Activated CD8-positive, alpha-beta memory T cell treated with anti-CD3 and anti-CD28 coated beads for 1 hour (primary cell): ENCODE measurements around the gene ANGEL2.
"Not testable (repeated sequence)": the region's sequence is repeated elsewhere in the genome, so short reads cannot be mapped to it uniquely, and the experiment has no call there.

Experiments
- DNase-seq, 2 donors: peaks; one replicate each; pipeline ENCODE4 v3.0.0-alpha.2; 2020; ENCODE audit warnings: low read depth in 1 of 2; ENCODE audit errors: extremely low read depth in 1 of 2

The ANGEL2 gene, protein sequence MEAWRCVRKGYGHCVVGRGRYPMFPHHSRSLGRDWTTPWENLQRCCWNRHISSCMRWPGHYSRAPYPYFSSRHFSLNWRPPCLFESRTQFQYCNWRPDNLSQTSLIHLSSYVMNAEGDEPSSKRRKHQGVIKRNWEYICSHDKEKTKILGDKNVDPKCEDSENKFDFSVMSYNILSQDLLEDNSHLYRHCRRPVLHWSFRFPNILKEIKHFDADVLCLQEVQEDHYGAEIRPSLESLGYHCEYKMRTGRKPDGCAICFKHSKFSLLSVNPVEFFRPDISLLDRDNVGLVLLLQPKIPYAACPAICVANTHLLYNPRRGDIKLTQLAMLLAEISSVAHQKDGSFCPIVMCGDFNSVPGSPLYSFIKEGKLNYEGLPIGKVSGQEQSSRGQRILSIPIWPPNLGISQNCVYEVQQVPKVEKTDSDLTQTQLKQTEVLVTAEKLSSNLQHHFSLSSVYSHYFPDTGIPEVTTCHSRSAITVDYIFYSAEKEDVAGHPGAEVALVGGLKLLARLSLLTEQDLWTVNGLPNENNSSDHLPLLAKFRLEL

DNA sequence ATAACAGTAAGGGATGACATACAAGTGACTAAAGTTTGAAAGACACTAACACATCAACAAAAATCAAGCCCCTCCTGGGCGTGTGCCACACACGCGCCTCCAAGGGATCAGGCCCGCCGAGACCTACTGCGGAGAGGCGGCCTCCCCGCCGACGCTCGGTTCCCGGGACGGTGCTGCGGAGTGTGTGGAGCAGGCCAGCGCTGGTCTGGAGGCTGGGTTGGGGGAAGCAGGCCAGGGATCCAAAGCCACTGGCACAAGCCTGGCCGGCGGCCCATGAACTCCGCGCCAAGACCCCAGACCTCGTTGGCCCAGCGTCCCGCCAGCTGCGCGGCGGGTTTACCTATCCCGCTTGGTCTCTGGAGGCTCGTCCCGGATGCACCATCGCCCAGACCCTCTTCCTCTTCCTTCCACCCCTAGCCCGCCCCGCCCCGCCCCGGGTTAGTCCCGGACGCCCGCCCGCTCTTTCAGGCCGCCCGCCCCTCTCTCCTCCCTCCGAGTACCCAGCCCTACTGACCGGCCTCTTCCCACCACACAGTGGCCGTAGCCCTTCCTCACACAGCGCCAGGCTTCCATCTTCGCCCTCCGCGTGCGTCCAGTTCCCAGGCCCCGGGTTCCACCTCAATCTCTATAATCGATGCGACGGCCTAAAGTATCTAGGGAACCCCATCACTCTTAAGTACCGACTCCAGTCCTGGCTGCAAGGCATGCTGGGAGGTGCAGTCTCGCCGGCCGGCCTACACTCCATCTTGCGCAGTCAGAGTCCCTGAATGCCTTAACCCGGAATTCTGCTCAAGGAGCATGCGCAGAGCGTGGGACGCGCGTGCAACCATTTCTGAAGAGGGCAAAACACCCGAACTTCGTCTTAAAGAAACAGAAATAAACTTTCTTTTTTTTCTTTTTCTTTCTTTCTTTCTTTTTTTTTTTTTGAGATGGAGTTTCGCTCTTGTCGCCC lies at the start of gene ANGEL2:
Gene ANGEL2 (minus strand): TSS at position 769 of the 952 bp plus-strand sequence. CDS start 196 bp downstream, at position 573.
- DNase-seq = peak; percentile 84 to 89

DNA sequence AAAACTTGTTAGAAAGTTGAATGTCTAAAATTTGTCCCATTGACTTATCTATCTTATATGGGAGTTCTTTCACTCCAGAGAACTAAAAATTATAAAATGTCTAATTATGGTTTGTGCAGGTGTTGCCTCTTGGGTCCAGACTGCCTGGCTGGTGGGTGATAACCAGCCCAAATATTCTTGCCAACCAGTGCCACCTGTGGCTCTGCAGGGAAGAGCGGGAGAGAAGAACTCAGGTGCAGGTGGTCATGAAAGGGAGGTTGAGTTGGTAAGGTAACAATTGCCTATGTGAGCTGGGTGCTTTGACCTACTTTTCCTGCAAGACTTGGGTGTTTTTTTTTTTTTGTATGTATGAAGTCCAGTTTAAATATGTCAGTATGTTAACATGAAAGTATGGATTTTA lies 45.6 kb upstream of the ANGEL2 start:
- DNase-seq = no peak

DNA sequence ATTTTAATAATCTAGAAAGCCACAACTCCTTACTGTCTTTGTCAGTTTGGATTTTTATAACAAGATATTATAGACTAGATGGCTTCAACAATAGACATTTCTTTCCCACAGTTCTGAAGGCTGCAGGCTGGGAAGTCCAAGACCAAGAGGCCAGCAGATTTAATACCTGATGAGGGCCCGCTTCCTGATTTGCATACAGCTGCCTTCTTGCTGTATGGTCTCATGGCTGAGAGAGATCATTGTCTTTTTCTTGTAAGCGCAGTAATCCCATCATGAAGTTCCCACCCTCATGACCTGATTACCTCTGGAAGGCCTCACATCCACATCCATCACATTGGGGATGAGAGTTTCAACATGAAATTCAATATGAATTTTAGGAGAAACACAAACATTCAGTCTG lies 45.2 kb upstream of the ANGEL2 start:
- no peak for DNase-seq

DNA sequence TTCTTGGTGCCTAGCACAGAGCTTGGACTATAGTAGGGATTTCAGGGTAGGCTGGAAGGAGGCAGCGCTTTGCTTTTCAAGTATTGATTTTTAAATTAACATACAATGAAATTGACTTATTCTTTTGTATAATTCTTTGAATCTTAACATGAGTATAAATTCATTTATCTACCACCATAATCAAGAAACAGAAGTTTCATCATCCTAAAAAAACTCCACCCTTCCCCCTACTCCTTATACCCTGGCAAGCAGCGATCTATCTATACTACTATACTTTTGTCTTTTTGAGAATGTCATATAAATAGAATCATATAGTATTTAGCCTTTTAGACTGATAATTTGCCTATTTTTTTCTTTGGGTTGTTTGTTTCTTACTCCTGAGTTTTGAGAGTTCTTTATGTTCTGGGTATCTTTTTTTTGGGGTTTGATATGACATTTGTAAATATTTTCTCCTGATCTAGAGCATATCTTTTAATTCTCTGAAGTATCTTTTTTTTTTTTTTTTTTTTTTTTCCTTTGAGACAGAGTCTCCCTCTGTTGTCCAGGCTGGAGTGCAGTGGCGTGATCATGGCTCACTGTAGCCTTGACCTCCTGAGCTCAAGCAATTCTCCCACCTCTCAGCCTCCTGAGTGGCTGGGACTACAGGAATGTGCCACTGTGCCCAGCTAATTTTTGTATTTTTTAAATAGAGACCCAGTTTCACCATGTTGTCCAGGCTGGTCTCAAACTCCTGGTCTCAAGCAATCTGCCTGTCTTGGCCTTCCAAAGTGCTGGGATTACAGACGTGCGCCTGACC lies 41.8 kb upstream of the ANGEL2 start:
- DNase-seq = no peak

DNA sequence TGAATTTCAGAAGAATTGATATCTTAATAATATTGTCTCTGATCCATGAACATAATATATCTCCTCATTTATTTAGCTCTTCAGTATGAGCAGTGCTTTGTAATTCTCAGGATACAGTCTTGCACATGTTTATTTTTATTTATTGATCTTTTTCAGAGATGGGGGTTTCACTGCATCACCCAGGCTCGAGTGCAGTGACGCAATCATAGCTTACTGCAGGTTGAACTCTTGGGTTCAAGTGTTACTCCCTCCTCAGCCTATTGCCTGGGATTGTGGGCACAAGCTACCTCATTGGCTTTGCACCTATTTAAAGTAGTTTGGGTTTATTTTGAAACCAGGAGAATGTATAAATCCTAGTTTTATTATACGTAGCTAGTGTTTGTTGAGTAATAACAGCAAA lies 40.1 kb upstream of the ANGEL2 start:
- no peak for DNase-seq

DNA sequence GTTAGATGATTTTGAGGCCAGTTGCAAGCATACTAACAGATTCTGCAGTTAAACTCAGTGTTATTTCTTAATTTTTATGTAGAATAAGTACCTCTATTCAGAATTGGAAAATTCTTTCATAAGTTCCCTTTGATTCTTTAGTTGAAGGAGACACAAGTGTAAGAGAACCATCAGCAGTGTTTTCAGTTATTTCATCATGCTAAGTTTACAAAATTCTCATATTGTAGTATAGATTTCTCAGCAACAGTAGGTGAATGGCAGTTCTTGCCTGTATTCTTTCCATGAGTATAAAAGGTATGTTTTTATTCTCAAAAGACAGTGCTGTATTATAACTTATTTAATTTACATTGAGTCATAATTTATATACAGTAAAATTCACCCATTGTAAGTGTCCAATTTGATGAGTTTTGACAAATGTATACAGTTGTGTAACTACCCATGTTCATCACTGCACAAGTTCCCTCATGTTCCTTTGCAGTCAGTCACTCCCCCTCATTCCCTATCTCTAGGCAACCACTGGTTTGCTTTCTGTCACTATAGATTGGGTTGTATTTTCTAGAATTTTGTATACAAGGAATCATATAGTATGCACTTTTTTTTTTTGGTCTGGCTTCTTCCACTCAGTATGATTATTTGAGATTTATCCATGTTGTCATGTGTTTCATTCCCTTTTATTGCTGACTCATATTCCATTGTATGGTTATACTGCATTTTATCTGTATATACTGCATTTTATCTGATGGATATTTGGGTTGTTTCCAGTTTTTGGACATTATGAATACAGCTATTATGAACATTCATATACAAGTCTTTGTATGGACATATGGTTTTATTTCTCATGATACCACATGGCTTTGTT lies 39.3 kb upstream of the ANGEL2 start:
- DNase-seq = no peak

DNA sequence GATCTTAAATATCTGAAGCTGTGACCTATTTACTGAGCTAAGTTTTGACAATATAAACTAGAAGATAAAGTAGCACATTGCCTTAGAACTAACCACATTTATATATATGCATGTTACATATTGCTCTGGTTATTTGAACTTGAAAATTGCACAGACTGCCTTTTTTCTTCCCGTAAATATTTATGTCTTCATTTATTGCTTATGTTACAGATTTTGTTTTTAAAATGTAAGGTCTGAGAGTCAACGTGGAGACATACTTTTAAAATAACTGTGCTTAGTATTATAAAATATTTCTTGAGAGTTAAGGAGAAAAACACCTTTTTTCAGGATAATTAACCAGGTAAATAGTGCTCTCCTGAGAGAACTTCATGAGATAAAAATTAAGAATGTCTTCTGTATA lies 38.5 kb upstream of the ANGEL2 start:
- no peak for DNase-seq

DNA sequence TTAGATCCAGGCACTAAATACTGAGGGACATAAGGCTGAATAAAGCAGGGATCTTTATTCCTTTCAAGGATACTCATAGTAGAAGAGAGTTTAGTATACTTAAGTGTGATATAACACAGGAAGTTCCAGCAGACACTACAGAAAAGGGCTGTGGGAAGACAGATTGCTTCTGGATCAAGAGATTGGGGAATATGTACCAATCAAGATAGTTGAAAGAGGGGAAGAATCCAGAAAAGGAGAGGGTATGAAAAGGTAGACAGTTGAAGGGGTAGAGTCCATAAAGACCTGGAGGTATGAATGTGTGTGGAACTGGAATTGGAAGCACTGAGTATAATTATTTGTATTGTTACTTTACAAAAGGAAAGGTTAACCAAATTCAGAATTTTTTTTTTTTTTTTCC lies 37.8 kb upstream of the ANGEL2 start:
- DNase-seq = no peak

DNA sequence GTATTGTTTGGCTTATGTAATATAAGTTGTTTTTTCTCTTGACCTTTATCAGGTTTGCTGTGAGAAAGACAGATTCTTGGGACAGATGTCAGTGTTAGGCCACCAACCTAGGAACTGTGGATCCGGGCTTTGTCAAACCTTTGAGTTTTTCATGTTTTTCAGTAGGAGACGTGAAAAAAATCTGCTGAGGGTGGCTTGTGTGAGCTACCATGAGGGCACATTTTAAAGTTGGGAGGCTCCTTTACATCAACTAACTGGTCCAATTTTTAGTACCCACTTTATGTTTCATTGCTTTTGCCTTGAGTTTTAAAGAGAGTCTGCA lies 36.2 kb upstream of the ANGEL2 start:
- DNase-seq = no peak

DNA sequence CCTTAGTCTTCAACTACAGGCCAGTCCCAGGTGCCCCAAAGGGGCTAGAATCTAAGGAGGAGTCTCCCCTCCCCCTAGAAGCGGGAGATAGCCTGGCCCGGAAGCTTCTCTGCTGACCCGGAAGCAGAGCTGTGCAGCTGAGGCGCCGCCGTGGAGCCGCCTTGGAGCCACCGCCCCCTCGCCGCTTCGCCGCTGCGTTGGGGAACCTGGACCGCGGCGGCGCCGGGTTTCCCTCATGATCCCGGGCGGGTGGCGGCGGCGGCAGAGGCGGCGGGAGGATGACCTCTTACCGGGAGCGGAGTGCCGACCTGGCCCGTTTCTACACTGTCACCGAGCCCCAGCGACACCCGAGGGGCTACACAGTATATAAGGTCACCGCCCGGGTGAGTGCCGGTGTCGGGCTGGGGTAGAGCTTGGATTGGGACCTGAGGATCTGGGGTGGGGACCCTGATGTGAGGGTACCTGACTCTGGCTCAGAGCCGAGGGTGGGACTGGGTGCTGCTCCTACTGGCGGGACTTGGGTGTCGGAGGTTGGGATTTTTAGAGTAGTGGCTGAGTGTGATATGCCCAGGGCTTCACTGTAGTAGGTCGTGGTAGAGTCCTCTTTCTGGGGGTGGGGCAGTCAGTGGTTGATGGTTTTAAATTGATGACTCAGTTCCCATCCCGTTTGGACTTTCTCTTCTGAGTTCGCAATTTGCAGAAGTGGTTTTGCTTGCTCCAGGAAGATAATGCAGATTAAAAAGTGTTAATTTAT lies 35.6 kb upstream of the ANGEL2 start, which contains the start of gene RPS6KC1:
Gene RPS6KC1 (plus strand): TSS at position 115 of the 754 bp plus-strand sequence. CDS start 164 bp downstream, at position 279.
- peak; percentile 52 to 76 for DNase-seq

DNA sequence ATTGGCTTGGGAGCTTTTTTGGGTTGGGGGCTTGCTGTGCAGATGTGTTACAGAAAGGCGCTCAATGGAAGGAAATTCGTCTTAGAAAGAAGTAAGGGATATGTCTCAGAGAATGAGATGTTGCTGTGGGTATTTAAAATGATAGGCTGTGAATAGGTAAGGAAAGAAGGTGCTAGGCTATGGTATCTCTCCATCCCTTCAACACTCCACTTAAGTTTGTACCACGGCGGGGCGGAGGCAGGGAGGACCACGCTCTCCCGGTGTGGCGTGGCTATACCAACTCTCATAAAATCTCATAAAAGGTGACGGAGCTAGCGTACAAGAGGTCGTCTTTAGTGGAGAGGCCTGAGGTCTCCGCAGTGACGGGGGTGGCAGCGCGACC lies 35.1 kb upstream of the ANGEL2 start:
- DNase-seq = no peak

DNA sequence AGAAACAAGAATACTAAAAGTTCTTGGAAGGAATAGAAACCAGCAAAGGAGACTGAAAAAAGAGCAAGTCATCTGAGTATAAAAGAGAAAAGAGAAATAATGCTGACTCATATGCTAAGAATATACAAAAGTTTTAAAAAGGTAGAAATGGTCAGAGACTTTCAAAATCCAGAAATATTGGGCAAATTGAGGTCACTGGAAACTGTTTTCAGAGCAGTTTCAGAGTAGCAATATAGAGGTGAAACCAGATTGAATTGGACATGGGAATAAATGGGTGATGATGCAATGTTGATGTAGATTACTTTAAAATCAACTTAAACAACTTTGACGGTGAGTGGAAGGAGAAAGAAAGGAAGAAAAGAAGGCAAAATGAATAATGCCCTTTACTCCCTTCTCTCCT lies 33.6 kb upstream of the ANGEL2 start:
- DNase-seq = no peak

DNA sequence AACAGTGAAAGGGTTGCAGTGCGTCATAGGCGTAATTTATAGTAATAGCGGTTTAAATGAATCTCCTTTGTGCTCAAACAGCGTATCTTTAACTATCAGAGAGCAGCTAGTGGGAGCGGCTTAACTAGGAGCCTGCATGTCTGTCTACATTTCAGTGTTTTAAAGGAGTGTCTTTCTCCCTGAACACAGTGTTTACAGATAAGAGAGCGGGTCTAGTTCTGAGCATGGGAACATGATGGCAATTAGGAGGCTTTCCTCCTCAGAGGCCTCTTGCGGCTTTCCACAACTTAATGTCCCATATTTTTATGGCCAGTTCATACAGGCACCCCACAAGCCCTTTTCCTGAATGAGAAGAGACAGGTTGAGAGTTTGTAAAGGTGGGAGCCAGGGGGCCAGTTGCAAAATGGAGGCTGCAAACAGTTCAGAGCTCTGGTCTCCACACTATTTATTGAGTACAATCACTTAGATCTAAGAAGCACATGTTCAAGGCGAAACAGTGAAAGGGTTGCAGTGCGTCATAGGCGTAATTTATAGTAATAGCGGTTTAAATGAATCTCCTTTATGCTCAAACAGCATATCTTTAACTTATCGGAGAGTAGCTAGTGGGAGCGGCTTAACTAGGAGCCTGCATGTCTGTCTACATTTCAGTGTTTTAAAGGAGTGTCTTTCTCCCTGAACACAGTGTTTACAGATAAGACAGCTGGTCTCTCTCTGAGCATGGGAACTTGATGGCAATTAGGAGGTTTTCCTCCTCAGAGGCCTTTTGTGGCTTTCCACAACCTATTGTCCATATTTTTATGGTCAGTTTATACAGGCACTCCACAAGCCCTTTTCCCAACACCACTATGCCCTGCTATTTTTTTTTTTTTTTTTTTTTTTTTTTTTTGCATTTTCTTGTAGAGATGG lies 29.9 kb upstream of the ANGEL2 start:
- DNase-seq = not testable (repeated sequence)

DNA sequence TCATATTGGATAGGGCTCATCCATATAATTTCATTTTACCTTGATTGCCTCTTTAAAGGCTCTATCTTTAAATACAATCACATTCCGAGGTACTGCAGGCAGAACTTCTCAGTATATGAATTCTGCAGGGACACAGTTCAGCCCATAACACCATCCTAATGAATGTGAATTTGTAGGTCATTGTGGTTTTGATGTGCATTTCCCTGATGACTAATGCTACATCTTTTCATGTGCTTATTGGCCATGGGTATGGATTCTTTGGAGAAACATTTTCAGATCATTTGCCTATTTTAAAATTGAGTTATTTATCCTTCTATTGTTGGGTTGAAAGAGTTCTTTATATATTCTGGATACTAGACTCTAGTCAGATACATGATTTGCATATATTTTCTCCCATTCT lies 25.8 kb upstream of the ANGEL2 start:
- no peak for DNase-seq

DNA sequence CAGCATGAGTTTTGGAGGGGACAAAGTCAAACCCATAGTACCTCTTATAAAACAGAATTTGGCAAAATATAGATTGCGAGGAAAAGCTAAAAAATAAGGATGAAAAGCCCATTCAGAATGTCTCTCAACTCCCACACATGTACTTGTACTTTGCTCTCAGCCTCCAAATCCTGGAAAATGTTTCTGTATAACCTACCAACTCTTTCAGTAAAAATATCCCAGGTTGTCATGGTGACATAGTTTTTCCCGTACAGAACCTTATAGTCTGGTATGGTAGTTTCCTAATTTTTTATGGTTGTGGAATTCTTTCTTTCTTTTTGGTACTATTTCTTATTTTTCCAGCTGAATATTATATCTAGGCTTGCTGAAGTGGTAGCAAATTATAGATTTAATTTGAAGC lies 19.9 kb upstream of the ANGEL2 start:
- DNase-seq = no peak

DNA sequence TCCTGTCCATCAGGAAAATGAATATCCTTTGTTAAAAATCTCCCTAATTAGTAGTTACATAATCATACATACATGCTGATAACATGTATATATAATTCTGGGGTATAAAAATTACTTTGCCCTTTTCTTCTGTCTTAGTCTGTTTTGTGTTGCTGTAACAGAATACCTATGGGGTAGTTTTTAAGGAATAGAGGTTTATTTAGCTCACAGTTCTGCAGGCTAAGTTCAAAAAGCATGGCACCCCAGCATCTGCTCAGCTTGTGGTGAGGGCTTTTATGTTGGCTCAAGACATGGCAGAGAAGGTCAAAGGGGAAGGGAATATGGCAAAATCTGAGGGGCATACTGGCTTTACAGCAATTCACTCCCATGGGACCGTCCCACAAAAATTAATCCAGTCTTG lies 19.0 kb upstream of the ANGEL2 start:
- DNase-seq = no peak

DNA sequence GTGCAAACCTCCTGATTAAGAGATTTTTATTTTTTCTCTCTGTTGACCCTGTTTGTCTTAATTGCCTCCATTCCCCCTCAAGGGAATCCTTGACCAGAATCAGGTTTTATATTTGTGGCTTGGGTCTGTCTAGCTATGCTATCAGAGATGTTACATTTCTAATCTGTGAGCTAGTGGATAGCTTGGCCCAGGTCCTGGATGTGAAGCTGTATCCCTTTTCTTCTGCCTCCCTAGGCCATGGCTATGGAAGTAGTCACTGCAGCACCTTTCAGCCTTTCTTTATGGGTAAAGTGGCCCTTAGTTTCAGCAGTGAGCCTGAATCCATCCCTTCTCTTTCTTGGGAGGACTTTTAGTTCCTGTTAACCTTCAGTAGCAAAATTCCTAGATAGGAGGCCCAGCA lies 17.0 kb upstream of the ANGEL2 start:
- no peak for DNase-seq

DNA sequence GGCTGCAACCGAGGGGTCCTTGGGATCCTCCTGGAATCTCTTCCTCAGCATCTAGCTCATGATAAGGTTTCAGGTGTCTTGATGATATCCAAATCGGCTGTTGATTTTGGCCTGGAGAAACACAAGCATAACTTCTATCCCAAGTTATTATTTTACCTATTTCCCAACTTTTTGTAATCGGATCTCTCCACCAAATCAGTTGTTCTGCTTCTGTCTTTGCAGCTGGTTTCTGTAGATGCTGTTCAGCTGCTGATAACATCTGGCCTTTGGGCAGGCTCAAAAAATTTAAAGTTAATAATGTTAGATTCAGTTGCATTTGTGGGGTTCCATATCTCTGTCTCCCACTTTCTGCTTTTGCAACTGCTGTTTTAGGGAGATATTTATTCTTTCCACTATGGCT lies 11.4 kb upstream of the ANGEL2 start:
- not testable (repeated sequence) for DNase-seq
